KBM-7 (cell line): ENCODE results near the gene CD81.
"Not testable (repeated sequence)": the region's sequence is repeated elsewhere in the genome, so short reads cannot be mapped to it uniquely, and the experiment has no call there.

Experiments used
- DNase-seq: peaks from one replicate; pipeline ENCODE4 v3.0.0-alpha.2; 2015
- in situ Hi-C: fragments of 300-500 bp; cut with MboI; formaldehyde crosslinking; loops from 2 replicates; pipeline ENCODE4 v1.14.3; 2020; ENCODE audit warnings: low sequenced_read_pairs, low pct_unique_long_range_greater_than_20kb, mixed read lengths

CD81 gene

GRCh38 chr11:2376751-2377451, at the start of gene CD81:
TSS of gene CD81 (plus strand) at chr11:2377310. CDS start at chr11:2377550, 240 bp downstream.
- DNase-seq: no peak
- in situ Hi-C loops: no loop called here

- DNase-seq: no peak
- in situ Hi-C loops: no loop called here
Observed at GRCh38 chr11:2328021-2328420, 49.1 kb upstream of the CD81 start.

GRCh38 chr11:2328656-2329354, 48.3 kb upstream of the CD81 start:
- no peak for DNase-seq
- in situ Hi-C loops: no loop called here

- in situ Hi-C loops: no loop called here
- DNase-seq: no peak
Observed at GRCh38 chr11:2329551-2329950, 47.6 kb upstream of the CD81 start.

- DNase-seq: no peak
- in situ Hi-C loops: no loop called here
Observed at GRCh38 chr11:2330696-2331095, 46.4 kb upstream of the CD81 start.

GRCh38 chr11:2331404-2331803, 45.7 kb upstream of the CD81 start:
- in situ Hi-C loops: no loop called here
- DNase-seq: no peak

- in situ Hi-C loops, DNase-seq: not testable (repeated sequence)
Observed at GRCh38 chr11:2332569-2332968, 44.5 kb upstream of the CD81 start.

- in situ Hi-C loops, DNase-seq: not testable (repeated sequence)
Observed at GRCh38 chr11:2333486-2334205, 43.5 kb upstream of the CD81 start.

- in situ Hi-C loops, DNase-seq: not testable (repeated sequence)
Observed at GRCh38 chr11:2335286-2335685, 41.8 kb upstream of the CD81 start.

GRCh38 chr11:2338760-2339159, 38.4 kb upstream of the CD81 start:
- DNase-seq, in situ Hi-C loops: not testable (repeated sequence)

GRCh38 chr11:2342557-2342956, 34.6 kb upstream of the CD81 start:
- in situ Hi-C loops: no loop called here
- no peak for DNase-seq

GRCh38 chr11:2342981-2343380, 34.1 kb upstream of the CD81 start:
- DNase-seq: no peak
- in situ Hi-C loops: no loop called here

GRCh38 chr11:2343502-2343901, 33.6 kb upstream of the CD81 start:
- in situ Hi-C loops: no loop called here
- DNase-seq: no peak

- in situ Hi-C loops: no loop called here
Observed at GRCh38 chr11:2345050-2345449, 32.1 kb upstream of the CD81 start.

GRCh38 chr11:2346014-2346413, 31.1 kb upstream of the CD81 start:
- in situ Hi-C loops: no loop called here
- no peak for DNase-seq

More at GRCh38 chr11:2345050-2345449, 32.1 kb upstream of the CD81 start:
- DNase-seq: no peak

- in situ Hi-C loops: no loop called here
- DNase-seq: no peak
Observed at GRCh38 chr11:2346586-2347307, 30.4 kb upstream of the CD81 start.

GRCh38 chr11:2347308-2347830, 29.7 kb upstream of the CD81 start:
- no peak for DNase-seq
- in situ Hi-C loops: no loop called here

- in situ Hi-C loops: no loop called here
- DNase-seq: no peak
Observed at GRCh38 chr11:2348986-2349385, 28.1 kb upstream of the CD81 start.

- DNase-seq: no peak
- in situ Hi-C loops: no loop called here
Observed at GRCh38 chr11:2351701-2352100, 25.4 kb upstream of the CD81 start.
